ENCODE measurements around the gene CELSR1.

Gene CELSR1

GRCh38 chr22:46428602-46429324, 108.7 kb downstream of the CELSR1 start:
- in situ Hi-C loops (cut with HindIII; ENCODE audit: low pct_ligation_motif_present, low sequenced_read_pairs) = no loop called here
- Histone ChIP-seq H3K36me3 (replicated peaks) (no peaks in the 10 kb centered on the region), H3K4me3 (ENCODE audit: low read depth, low read length) (no peak overlapping the region), H3K27ac (no peak overlapping the region), H3K27me3 (replicated peaks) (peaks cover 2% of the 10 kb centered on the region)
- no peak for TF ChIP-seq CTCF (IDR thresholded peaks at IDR 0.05; ENCODE audit: low read depth, low read length, missing control alignments)
- no peak for DNase-seq

GRCh38 chr22:46428171-46428570, 109.2 kb downstream of the CELSR1 start:
- Histone ChIP-seq H3K27ac (no peak overlapping the region), H3K27me3 (replicated peaks) (peaks cover 2% of the 10 kb centered on the region), H3K4me3 (ENCODE audit: low read depth, low read length) (no peak overlapping the region), H3K36me3 (replicated peaks) (no peaks in the 10 kb centered on the region)
- in situ Hi-C loops (cut with HindIII; ENCODE audit: low pct_ligation_motif_present, low sequenced_read_pairs) = no loop called here
- no peak for DNase-seq
- TF ChIP-seq CTCF (IDR thresholded peaks at IDR 0.05; ENCODE audit: low read depth, low read length, missing control alignments) = no peak

GRCh38 chr22:46425016-46425415, 112.4 kb downstream of the CELSR1 start:
- no peak overlapping the region for H3K27ac ChIP-seq
- in situ Hi-C loops (cut with HindIII; ENCODE audit: low pct_ligation_motif_present, low sequenced_read_pairs) = no loop called here
- TF ChIP-seq CTCF (IDR thresholded peaks at IDR 0.05; ENCODE audit: low read depth, low read length, missing control alignments) = no peak
- DNase-seq = peak; percentile 45
- H3K27me3 ChIP-seq (replicated peaks) = peaks cover 2% of the 10 kb centered on the region
- H3K36me3 ChIP-seq (replicated peaks) = no peaks in the 10 kb centered on the region
- no peak overlapping the region for H3K4me3 ChIP-seq (ENCODE audit: low read depth, low read length)

- Histone ChIP-seq H3K36me3 (replicated peaks) (no peaks in the 10 kb centered on the region), H3K27ac (no peak overlapping the region), H3K4me3 (ENCODE audit: low read depth, low read length) (no peak overlapping the region), H3K27me3 (replicated peaks) (peaks cover 2% of the 10 kb centered on the region)
- DNase-seq = no peak
- TF ChIP-seq CTCF (IDR thresholded peaks at IDR 0.05; ENCODE audit: low read depth, low read length, missing control alignments) = no peak
- in situ Hi-C loops (cut with HindIII; ENCODE audit: low pct_ligation_motif_present, low sequenced_read_pairs) = no loop called here
Measured at GRCh38 chr22:46424496-46424895, 112.9 kb downstream of the CELSR1 start.

GRCh38 chr22:46422896-46423295, 114.5 kb downstream of the CELSR1 start:
- DNase-seq = no peak
- no peaks in the 10 kb centered on the region for H3K36me3 ChIP-seq (replicated peaks)
- no peak overlapping the region for H3K4me3 ChIP-seq (ENCODE audit: low read depth, low read length)
- H3K27ac ChIP-seq = no peak overlapping the region
- no peaks in the 10 kb centered on the region for H3K27me3 ChIP-seq (replicated peaks)
- in situ Hi-C loops (cut with HindIII; ENCODE audit: low pct_ligation_motif_present, low sequenced_read_pairs) = no loop called here
- no peak for TF ChIP-seq CTCF (IDR thresholded peaks at IDR 0.05; ENCODE audit: low read depth, low read length, missing control alignments)

- no peak for TF ChIP-seq CTCF (IDR thresholded peaks at IDR 0.05; ENCODE audit: low read depth, low read length, missing control alignments)
- Histone ChIP-seq H3K27me3 (replicated peaks) (no peaks in the 10 kb centered on the region), H3K36me3 (replicated peaks) (no peaks in the 10 kb centered on the region), H3K4me3 (ENCODE audit: low read depth, low read length) (no peak overlapping the region), H3K27ac (no peak overlapping the region)
- in situ Hi-C loops (cut with HindIII; ENCODE audit: low pct_ligation_motif_present, low sequenced_read_pairs) = no loop called here
- DNase-seq = no peak
Measured at GRCh38 chr22:46421267-46421666, 116.2 kb downstream of the CELSR1 start.

Data from brain microvascular endothelial cell (primary cell).